ENCODE results near the gene MNS1.

GRCh38 chr15:56492236-56492635 is 27.3 kb upstream of the MNS1 start:
- TF ChIP-seq, protein P1, sequence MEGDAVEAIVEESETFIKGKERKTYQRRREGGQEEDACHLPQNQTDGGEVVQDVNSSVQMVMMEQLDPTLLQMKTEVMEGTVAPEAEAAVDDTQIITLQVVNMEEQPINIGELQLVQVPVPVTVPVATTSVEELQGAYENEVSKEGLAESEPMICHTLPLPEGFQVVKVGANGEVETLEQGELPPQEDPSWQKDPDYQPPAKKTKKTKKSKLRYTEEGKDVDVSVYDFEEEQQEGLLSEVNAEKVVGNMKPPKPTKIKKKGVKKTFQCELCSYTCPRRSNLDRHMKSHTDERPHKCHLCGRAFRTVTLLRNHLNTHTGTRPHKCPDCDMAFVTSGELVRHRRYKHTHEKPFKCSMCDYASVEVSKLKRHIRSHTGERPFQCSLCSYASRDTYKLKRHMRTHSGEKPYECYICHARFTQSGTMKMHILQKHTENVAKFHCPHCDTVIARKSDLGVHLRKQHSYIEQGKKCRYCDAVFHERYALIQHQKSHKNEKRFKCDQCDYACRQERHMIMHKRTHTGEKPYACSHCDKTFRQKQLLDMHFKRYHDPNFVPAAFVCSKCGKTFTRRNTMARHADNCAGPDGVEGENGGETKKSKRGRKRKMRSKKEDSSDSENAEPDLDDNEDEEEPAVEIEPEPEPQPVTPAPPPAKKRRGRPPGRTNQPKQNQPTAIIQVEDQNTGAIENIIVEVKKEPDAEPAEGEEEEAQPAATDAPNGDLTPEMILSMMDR (IDR thresholded peaks at IDR 0.05; ENCODE audit: poor library complexity) = no peak
- no peak for TF ChIP-seq EZH2 (IDR thresholded peaks at IDR 0.05; ENCODE audit: borderline replicate concordance)
- no peak for TF ChIP-seq EZH2phosphoT487 (IDR thresholded peaks at IDR 0.05; ENCODE audit: low read depth, severe bottlenecking, unreplicated experiment)
